Effector CD4-positive, alpha-beta T cell (primary cell): Measurements from ENCODE around the gene MECP2.

Experiments used
- DNase-seq: peaks from one replicate; pipeline ENCODE4 v3.0.0-alpha.2; 2020

Gene MECP2

DNA sequence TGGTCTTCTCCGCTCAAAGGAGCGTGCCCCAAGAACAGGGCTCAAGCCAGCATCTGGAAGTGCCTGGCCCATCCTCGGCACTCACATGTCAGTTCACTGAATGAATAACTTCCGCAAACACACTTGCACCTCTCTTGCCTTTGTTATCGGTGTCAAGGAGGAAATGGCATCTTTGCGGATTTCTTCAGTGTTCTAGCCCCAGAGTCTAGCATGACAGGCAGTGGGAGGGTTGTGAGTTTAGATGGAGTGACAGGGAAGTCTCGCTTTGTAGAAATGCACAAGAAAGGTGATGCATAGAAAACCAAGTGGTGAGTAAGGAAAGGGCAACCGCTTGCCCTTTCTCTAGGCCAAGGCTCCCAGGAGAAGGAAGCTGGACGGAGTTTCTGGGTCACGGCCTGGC, 17.6 kb upstream of the MECP2 start:
- no peak for DNase-seq

GRCh38 chrX:154114652-154115051, 17.1 kb upstream of the MECP2 start:
- DNase-seq, result no peak

DNA sequence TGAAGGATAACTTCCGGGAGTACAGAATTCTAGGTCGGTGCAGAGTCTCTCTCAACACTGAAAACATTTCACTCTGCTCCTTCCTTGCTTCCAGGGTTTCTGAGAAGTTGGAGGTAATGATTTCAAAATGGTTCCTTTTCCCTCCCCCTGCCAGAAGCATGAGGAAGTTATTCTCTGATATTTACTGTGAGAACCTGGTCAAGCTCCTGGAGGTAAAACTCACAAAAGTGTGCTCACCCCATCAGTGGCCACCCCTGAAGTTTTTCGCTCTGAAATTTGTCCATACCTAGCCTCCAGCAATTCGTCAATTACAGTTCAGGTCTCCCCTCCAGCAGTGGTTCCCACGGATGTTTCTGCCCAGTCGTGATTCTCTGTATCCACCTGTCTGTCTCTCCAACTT, 16.2 kb upstream of the MECP2 start:
- DNase-seq, result no peak

DNA sequence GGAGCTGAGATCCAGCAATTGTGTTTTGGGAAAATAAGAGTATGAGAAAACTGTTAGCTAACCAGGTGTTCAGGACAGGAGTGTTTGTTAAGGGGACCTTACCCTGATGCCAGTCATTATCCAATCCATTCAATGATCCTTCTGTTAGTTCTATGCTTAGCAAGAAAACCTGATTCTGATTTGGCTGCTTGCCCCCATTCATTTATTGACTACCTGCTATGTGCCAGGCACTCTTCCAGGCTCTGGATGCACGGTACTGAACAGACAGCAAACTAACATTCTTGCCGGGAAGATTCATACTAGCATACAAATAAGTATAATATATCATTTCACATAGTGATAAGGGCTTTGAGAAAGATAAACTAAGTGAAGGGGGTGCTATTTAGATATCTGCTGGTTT, 1.0 kb upstream of the MECP2 start:
- no peak for DNase-seq

- DNase-seq, result peak; percentile 61
Observed at GRCh38 chrX:154097003-154097588, 421 bp downstream of the MECP2 start.

- DNase-seq, result no peak
Observed at GRCh38 chrX:154096140-154097002, 1.1 kb downstream of the MECP2 start.

DNA sequence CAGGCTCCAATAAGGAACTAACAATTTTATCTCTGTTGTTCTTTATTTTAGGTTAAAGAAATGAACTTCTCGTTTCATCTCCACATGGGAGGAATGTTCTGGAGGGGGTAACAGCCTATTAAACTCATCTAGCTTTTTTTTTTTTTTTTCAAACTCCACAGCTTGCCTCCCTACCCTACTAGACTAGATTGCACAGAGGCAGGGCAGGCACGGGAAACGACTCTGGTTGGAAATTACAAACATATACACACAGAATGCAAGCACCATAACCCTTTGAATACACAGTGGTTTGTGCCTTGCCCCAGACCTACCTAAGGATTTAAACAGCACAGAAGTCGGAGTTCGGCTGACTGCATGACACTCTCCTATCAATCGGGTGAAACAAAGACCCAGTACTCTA, 2.7 kb downstream of the MECP2 start:
- DNase-seq, result no peak

DNA sequence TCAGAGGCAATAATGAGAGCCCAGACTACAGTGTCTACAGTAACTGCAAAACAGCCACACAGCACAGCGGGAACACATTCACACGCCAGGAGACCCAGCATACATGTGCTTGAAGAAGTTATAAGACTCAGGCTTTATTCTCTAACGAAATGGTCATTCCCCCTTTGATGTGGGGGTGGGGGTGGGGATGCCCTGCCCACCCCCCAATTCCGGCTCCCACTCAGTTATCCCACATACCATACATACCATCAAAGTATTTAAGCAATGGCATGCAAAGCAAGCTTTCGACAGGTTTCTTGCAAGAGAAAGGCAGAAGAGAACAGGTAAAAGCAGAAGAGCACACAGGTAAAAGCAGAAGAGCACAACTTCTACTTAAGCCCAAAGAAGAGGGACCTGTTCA, 3.6 kb downstream of the MECP2 start:
- DNase-seq, result no peak

- no peak for DNase-seq
Observed at GRCh38 chrX:154092371-154092770, 5.1 kb downstream of the MECP2 start.

DNA sequence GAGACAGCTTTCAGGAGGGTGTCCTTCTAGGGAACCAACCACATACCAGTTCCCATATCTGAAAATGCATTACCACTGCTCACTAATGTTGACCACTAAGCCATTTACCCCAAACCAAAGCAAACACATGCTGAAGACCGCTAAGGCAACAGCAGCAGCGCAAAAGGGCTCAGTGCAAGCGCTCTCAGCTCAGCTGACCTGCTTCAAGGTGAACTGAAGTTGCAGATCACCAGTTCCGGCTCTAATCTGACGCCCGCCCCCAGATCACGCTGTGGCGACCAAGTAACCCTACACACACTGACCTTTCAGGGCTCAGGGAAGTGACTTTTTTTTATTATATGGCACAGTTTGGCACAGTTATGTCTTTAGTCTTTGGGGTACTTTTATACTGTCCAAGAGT, 5.8 kb downstream of the MECP2 start:
- no peak for DNase-seq

GRCh38 chrX:154090731-154091130, 6.8 kb downstream of the MECP2 start:
- no peak for DNase-seq

DNA sequence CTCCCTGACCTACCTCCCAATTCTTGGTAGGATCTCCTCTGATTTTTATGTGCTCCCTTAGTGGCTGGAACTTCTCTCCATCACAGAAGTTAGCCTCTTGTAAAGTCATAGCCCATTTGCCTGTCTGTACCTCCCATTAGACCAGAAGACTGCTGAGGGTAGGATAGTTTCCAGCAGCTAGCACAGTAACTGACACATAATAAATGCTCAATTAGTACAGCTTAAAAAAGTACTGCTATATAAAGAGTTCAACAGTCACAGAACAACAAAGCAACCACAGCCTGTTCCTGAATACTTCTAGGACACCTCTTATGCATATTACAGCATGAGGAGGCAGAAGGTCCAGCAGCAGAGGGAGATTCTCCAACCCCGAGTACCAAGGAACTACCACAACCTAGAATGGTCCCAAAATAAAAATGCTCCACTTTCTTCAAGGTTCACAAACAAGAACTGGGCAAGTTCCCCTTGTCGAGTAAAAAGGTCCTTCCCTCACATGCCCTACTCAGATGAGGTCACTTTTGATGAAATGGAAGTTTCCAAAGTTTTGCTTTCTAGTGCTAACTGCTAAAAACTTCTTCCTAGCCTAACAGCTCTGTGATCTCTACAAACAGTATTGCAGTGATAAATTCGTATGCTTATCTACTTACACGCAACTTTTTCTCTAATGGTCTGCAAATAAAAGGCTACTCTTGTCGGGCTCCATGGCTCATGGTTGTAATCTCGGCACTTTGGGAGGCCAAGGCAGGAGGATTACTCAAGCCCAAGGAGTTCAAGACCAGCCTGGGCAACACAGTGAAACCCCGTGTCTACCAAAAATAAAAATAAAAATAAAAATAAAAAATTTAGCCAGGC, 12.8 kb downstream of the MECP2 start:
- no peak for DNase-seq

GRCh38 chrX:154083126-154083517, 14.4 kb downstream of the MECP2 start:
- no peak for DNase-seq

DNA sequence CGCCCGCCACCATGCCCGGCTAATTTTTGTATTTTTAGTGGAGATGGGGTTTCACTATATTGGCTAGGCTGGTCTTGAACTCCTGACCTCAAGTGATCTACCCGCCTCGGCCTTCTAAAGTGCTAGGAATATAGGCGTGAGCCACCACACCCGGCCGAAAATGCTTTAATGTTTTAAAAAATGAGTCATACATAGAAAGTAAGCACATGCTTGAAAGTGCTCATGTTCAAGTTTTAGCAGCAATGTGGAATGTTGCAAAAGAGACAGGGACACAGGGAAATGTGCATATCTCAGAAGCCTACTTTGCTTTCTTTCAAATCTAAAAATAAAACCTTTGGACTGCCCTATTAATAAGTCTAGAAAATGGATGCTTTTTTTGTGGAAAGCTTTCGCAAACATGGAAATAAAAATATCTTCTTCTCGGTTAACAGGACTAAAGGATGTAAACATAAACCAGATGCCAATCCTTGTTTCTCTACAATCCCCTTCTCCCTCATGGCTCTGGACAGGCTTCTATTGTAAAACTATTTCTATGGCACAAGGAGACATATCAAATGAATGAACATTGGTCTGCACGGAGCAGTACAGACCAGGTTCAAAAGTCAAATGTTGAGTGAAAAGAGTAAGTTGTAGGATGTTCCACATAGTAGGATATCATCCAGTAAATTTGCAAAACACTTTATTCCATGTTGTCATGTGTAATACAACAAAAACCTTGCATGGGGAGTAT, 15.0 kb downstream of the MECP2 start:
- DNase-seq, result no peak

DNA sequence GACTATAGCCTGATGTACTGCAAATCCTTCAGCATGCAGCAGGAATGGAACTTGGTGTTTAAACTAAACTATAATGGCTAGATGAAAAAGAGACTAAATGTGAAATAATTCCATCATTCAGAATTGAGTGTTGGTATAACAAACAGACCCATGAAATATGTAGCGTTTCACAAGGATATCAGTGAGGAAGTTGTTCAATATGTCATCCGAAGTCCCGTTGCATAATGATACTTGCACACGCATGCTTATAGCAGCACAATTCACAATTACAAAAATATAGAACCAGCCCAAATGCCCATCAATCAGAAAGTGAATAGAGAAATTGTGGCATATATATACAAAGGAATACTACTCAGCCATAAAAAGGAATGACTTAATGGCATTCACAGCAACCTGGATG, 20.4 kb downstream of the MECP2 start:
- no peak for DNase-seq

- no peak for DNase-seq
Observed at GRCh38 chrX:154074199-154074598, 23.3 kb downstream of the MECP2 start.

- DNase-seq, result no peak
Observed at GRCh38 chrX:154072192-154072591, 25.3 kb downstream of the MECP2 start.

- no peak for DNase-seq
Observed at GRCh38 chrX:154068560-154068959, 29.0 kb downstream of the MECP2 start.

- no peak for DNase-seq
Observed at GRCh38 chrX:154064637-154065435, 32.7 kb downstream of the MECP2 start.

DNA sequence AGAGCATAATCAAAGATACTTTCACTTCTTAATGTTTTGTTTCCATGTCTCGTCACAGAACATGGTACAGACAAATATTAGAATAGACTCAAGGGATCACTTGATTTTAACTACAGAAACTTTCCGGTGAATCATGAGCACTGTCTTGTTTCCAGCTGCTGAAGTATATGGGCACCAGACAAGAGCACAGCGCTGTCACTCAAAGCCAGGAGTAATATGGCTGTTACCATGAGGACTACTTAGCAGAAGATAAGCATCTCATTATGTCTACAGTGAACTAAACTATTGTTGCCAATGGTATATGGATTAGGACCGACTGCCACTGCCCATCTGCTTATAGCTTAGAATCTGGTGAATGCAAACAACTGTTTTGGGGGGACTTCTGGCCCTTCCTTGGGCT, 34.3 kb downstream of the MECP2 start:
- no peak for DNase-seq

DNA sequence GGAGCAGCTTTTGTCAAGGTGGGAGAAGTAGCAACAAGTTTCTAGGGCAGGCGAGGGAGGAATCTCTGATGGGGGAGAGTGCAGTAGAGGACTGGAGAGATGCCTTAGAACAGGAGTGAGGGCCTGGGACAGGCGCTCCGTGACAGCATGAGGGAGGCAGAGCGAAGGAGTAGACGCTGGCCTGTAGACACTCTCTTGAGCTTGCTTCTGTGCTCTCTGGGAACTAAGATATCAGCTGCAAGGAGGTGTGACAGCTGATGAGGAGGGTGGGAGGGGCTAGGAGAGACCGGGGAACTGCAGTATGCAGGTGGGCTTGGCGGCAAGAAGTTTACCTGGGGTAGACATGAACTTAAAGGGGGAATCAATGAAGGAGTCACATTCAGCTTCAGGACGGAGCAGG, 35.7 kb downstream of the MECP2 start:
- no peak for DNase-seq

- DNase-seq, result no peak
Observed at GRCh38 chrX:154059729-154060245, 37.7 kb downstream of the MECP2 start.
